ENCODE measurements around the gene RTL10.

DNA sequence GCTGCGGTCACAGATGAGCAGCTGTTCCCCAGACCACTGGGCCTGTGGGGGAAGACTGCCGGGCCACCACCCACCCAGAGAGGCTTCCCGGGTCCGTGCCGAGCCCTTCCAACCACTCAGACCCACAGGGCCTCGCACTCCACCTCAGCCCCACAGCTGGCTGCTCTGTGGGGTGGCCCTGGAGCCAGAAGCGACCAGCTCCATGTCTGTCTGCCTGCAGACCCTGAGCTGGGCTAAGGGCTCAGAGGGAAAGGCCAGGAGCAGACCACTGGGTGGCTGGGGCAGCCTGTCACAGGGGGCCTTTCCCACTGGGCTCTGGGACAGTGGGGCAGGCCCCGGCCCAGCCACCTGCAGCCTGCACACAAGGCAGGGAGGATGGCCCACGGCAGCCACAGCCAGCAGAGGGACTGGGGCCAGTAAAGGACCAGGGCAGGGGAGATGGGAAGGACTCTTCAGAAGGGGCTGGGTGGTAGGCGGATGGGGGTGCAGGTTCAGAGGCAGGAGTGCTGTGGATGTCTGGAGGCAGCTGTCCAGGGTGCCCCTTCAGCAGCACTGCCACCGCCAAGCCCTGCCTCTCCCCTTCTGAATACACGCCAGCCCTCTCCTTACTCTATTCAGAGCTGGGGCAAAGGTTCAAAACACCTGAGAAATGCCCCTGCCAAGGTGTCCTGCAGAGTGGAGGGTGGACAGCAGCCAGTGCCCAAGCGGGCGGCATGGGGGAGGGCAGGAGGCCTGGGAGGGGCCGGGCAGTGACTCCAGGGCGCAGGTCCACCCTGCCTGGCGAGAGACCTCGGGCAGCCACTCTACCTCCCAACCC is 32.2 kb downstream of the RTL10 start:
- TF ChIP-seq CTCF (IDR thresholded peaks at IDR 0.05; ENCODE audit: insufficient read depth, low read length, poor library complexity, severe bottlenecking): no peak
- no peak for TF ChIP-seq EZH2phosphoT487 (conservative IDR thresholded peaks at IDR 0.05; ENCODE audit: low read length)
